Type B pancreatic cell (in vitro differentiated cells): Measurements from ENCODE around the gene PABPN1L. TPM values are rescaled to one million over a fixed set of nuclear protein-coding genes. Genes with fewer than 3 reads are reported as not detected.

Source experiments
- DNase-seq: peaks from one replicate; pipeline ENCODE4 v3.0.0; 2021; ENCODE audit warnings: mixed read lengths; ENCODE audit not compliant: unreplicated experiment; ENCODE audit errors: extremely low spot score
- H3K27ac Mint-ChIP-seq: 2 replicates; pipeline ENCODE4 v1.8.0; 2021; ENCODE audit warnings: mild to moderate bottlenecking, mixed read lengths
- H3K27me3 Mint-ChIP-seq: 2 replicates; pipeline ENCODE4 v1.8.0; 2021; ENCODE audit warnings: mixed read lengths
- H3K36me3 Mint-ChIP-seq: 2 replicates; pipeline ENCODE4 v1.8.0; 2021; ENCODE audit warnings: mixed read lengths
- H3K4me1 Mint-ChIP-seq: one replicate; pipeline ENCODE4 v1.8.0; 2021; ENCODE audit warnings: mixed read lengths; ENCODE audit not compliant: unreplicated experiment
- H3K4me3 Mint-ChIP-seq: 2 replicates; pipeline ENCODE4 v1.8.0; 2021; ENCODE audit warnings: mild to moderate bottlenecking, mixed read lengths
- H3K9me3 Mint-ChIP-seq: 2 replicates; pipeline ENCODE4 v1.8.0; 2021; ENCODE audit warnings: mixed read lengths
- CTCF ChIP-seq: fragments of 200-600 bp; sonication (generic); conservative IDR thresholded peaks from 2 replicates; pipeline ENCODE4 v1.5.0; 2021; ENCODE audit warnings: antibody characterized with exemption, mild to moderate bottlenecking
- total RNA-seq: library from RNA; stranded (reverse); gene quantifications from 2 replicates; pipeline ENCODE4 v1.2.1, GENCODE V29; 2021; ENCODE audit warnings: low replicate concordance

Gene PABPN1L
- total RNA-seq, 1 donor from 2014 or later: not detected

GRCh38 chr16:88855736-88856121, 10.7 kb downstream of the PABPN1L start:
- Mint-ChIP-seq H3K27ac (no peak overlapping the region), H3K4me3 (peak overlapping the region; percentile 80), H3K27me3 (no peaks in the 10 kb centered on the region), H3K36me3 (no peaks in the 10 kb centered on the region), H3K4me1 (peaks cover 14% of the 10 kb centered on the region), H3K9me3 (no peaks in the 10 kb centered on the region)
- no peak for DNase-seq
- TF ChIP-seq CTCF: no peak

GRCh38 chr16:88855176-88855575, 11.3 kb downstream of the PABPN1L start:
- no peak for DNase-seq
- no peak overlapping the region for H3K27ac Mint-ChIP-seq
- no peaks in the 10 kb centered on the region for H3K9me3 Mint-ChIP-seq
- H3K4me1 Mint-ChIP-seq: peaks cover 14% of the 10 kb centered on the region
- H3K27me3 Mint-ChIP-seq: no peaks in the 10 kb centered on the region
- peak overlapping the region; percentile 82 for H3K4me3 Mint-ChIP-seq
- no peak for TF ChIP-seq CTCF
- no peaks in the 10 kb centered on the region for H3K36me3 Mint-ChIP-seq

- no peaks in the 10 kb centered on the region for H3K36me3 Mint-ChIP-seq
- H3K4me3 Mint-ChIP-seq: no peak overlapping the region
- no peak for DNase-seq
- no peaks in the 10 kb centered on the region for H3K9me3 Mint-ChIP-seq
- no peak overlapping the region for H3K27ac Mint-ChIP-seq
- no peak for TF ChIP-seq CTCF
- no peaks in the 10 kb centered on the region for H3K27me3 Mint-ChIP-seq
- H3K4me1 Mint-ChIP-seq: peaks cover 14% of the 10 kb centered on the region
Measured at GRCh38 chr16:88854306-88855111, 12.0 kb downstream of the PABPN1L start.

- H3K27me3 Mint-ChIP-seq: no peaks in the 10 kb centered on the region
- TF ChIP-seq CTCF: no peak
- no peaks in the 10 kb centered on the region for H3K36me3 Mint-ChIP-seq
- H3K9me3 Mint-ChIP-seq: no peaks in the 10 kb centered on the region
- peaks cover 11% of the 10 kb centered on the region for H3K4me1 Mint-ChIP-seq
- H3K27ac Mint-ChIP-seq: no peak overlapping the region
- DNase-seq: no peak
- no peak overlapping the region for H3K4me3 Mint-ChIP-seq
Measured at GRCh38 chr16:88853325-88853941, 13.0 kb downstream of the PABPN1L start.

- Mint-ChIP-seq H3K4me3 (no peak overlapping the region), H3K27ac (no peak overlapping the region), H3K9me3 (no peaks in the 10 kb centered on the region), H3K36me3 (no peaks in the 10 kb centered on the region), H3K4me1 (peaks cover 4% of the 10 kb centered on the region), H3K27me3 (no peaks in the 10 kb centered on the region)
- DNase-seq: no peak
- no peak for TF ChIP-seq CTCF
Measured at GRCh38 chr16:88851616-88852015, 14.8 kb downstream of the PABPN1L start.
